ENCODE results near the gene LRP11.

Gene LRP11

GRCh38 chr6:149823013-149823412 lies 41.1 kb downstream of the LRP11 start:
- no peaks in the 10 kb centered on the region for H3K9me3 Mint-ChIP-seq
- H3K27ac Mint-ChIP-seq = no peak overlapping the region
- no peaks in the 10 kb centered on the region for H3K36me3 Mint-ChIP-seq
- no peak overlapping the region for H3K4me3 Mint-ChIP-seq
- ATAC-seq (no peak), DNase-seq (ENCODE audit: low spot score in 2 of 2) (no peak)
- H3K4me1 Mint-ChIP-seq = no peaks in the 10 kb centered on the region

- no peak overlapping the region for H3K27ac Mint-ChIP-seq
- H3K4me1 Mint-ChIP-seq = no peaks in the 10 kb centered on the region
- no peaks in the 10 kb centered on the region for H3K9me3 Mint-ChIP-seq
- DNase-seq (ENCODE audit: low spot score in 2 of 2) = no peak
- H3K36me3 Mint-ChIP-seq = no peaks in the 10 kb centered on the region
- H3K4me3 Mint-ChIP-seq = no peak overlapping the region
- no peak for ATAC-seq
Observed at GRCh38 chr6:149821492-149821891, 42.7 kb downstream of the LRP11 start.

GRCh38 chr6:149820506-149820905 lies 43.7 kb downstream of the LRP11 start:
- H3K9me3 Mint-ChIP-seq = no peaks in the 10 kb centered on the region
- no peak overlapping the region for H3K27ac Mint-ChIP-seq
- ATAC-seq = no peak
- H3K4me1 Mint-ChIP-seq = no peaks in the 10 kb centered on the region
- H3K36me3 Mint-ChIP-seq = no peaks in the 10 kb centered on the region
- DNase-seq (ENCODE audit: low spot score in 2 of 2) = no peak
- H3K4me3 Mint-ChIP-seq = no peak overlapping the region

- Mint-ChIP-seq H3K27ac (no peak overlapping the region), H3K4me1 (no peaks in the 10 kb centered on the region), H3K9me3 (no peaks in the 10 kb centered on the region), H3K36me3 (peaks cover 9% of the 10 kb centered on the region), H3K4me3 (no peak overlapping the region)
- no peak for DNase-seq (ENCODE audit: low spot score in 2 of 2)
- ATAC-seq = no peak
Observed at GRCh38 chr6:149815788-149816187, 48.4 kb downstream of the LRP11 start.

GRCh38 chr6:149813351-149813750 lies 50.8 kb downstream of the LRP11 start:
- DNase-seq (ENCODE audit: low spot score in 2 of 2) (no peak), ATAC-seq (no peak)
- Mint-ChIP-seq H3K4me3 (no peak overlapping the region), H3K27ac (no peak overlapping the region), H3K36me3 (peaks cover 24% of the 10 kb centered on the region), H3K4me1 (no peaks in the 10 kb centered on the region), H3K9me3 (no peaks in the 10 kb centered on the region)

GRCh38 chr6:149809798-149810197 lies 54.4 kb downstream of the LRP11 start:
- no peak overlapping the region for H3K4me3 Mint-ChIP-seq
- H3K4me1 Mint-ChIP-seq = peaks cover 10% of the 10 kb centered on the region
- H3K36me3 Mint-ChIP-seq = peaks cover 35% of the 10 kb centered on the region
- ATAC-seq (no peak), DNase-seq (ENCODE audit: low spot score in 2 of 2) (no peak)
- no peaks in the 10 kb centered on the region for H3K9me3 Mint-ChIP-seq
- peak overlapping the region; percentile 6 for H3K27ac Mint-ChIP-seq

GRCh38 chr6:149806127-149806526 lies 58.0 kb downstream of the LRP11 start:
- H3K4me1 Mint-ChIP-seq = peaks cover 10% of the 10 kb centered on the region
- peaks cover 59% of the 10 kb centered on the region for H3K36me3 Mint-ChIP-seq
- no peak for DNase-seq (ENCODE audit: low spot score in 2 of 2)
- H3K4me3 Mint-ChIP-seq = no peak overlapping the region
- H3K27ac Mint-ChIP-seq = peak overlapping the region; percentile 24
- H3K9me3 Mint-ChIP-seq = no peaks in the 10 kb centered on the region
- peak; percentile 70 for ATAC-seq

GRCh38 chr6:149783551-149783950 lies 80.6 kb downstream of the LRP11 start:
- Mint-ChIP-seq H3K9me3 (no peaks in the 10 kb centered on the region), H3K27ac (no peak overlapping the region), H3K4me3 (no peak overlapping the region), H3K36me3 (peaks cover 61% of the 10 kb centered on the region), H3K4me1 (no peaks in the 10 kb centered on the region)
- DNase-seq (ENCODE audit: low spot score in 2 of 2) = no peak
- no peak for ATAC-seq

GRCh38 chr6:149782337-149782736 lies 81.8 kb downstream of the LRP11 start:
- H3K36me3 Mint-ChIP-seq = peaks cover 67% of the 10 kb centered on the region
- H3K4me1 Mint-ChIP-seq = no peaks in the 10 kb centered on the region
- no peak for DNase-seq (ENCODE audit: low spot score in 2 of 2)
- H3K9me3 Mint-ChIP-seq = no peaks in the 10 kb centered on the region
- H3K4me3 Mint-ChIP-seq = no peak overlapping the region
- no peak for ATAC-seq
- H3K27ac Mint-ChIP-seq = no peak overlapping the region

- peaks cover 73% of the 10 kb centered on the region for H3K36me3 Mint-ChIP-seq
- H3K4me3 Mint-ChIP-seq = no peak overlapping the region
- ATAC-seq (no peak), DNase-seq (ENCODE audit: low spot score in 2 of 2) (no peak)
- no peaks in the 10 kb centered on the region for H3K4me1 Mint-ChIP-seq
- H3K27ac Mint-ChIP-seq = no peak overlapping the region
- no peaks in the 10 kb centered on the region for H3K9me3 Mint-ChIP-seq
Observed at GRCh38 chr6:149781715-149782114, 82.4 kb downstream of the LRP11 start.

GRCh38 chr6:149779644-149779963 lies 84.6 kb downstream of the LRP11 start:
- DNase-seq (ENCODE audit: low spot score in 2 of 2) = no peak
- no peaks in the 10 kb centered on the region for H3K9me3 Mint-ChIP-seq
- H3K27ac Mint-ChIP-seq = peak overlapping the region; percentile 52
- no peaks in the 10 kb centered on the region for H3K4me1 Mint-ChIP-seq
- H3K36me3 Mint-ChIP-seq = peaks cover 94% of the 10 kb centered on the region
- H3K4me3 Mint-ChIP-seq = no peak overlapping the region
- ATAC-seq = no peak

- no peaks in the 10 kb centered on the region for H3K9me3 Mint-ChIP-seq
- no peaks in the 10 kb centered on the region for H3K4me1 Mint-ChIP-seq
- H3K4me3 Mint-ChIP-seq = no peak overlapping the region
- H3K36me3 Mint-ChIP-seq = peaks cover 98% of the 10 kb centered on the region
- no peak overlapping the region for H3K27ac Mint-ChIP-seq
- DNase-seq (ENCODE audit: low spot score in 2 of 2) = no peak
- no peak for ATAC-seq
Observed at GRCh38 chr6:149777624-149778023, 86.5 kb downstream of the LRP11 start.

GRCh38 chr6:149771925-149772324 lies 92.2 kb downstream of the LRP11 start:
- no peak for ATAC-seq
- DNase-seq (ENCODE audit: low spot score in 2 of 2) = no peak
- peaks cover 5% of the 10 kb centered on the region for H3K4me1 Mint-ChIP-seq
- H3K9me3 Mint-ChIP-seq = no peaks in the 10 kb centered on the region
- no peak overlapping the region for H3K27ac Mint-ChIP-seq
- H3K36me3 Mint-ChIP-seq = peaks cover 91% of the 10 kb centered on the region
- H3K4me3 Mint-ChIP-seq = no peak overlapping the region

GRCh38 chr6:149771185-149771584 lies 93.0 kb downstream of the LRP11 start:
- no peak for ATAC-seq
- Mint-ChIP-seq H3K9me3 (no peaks in the 10 kb centered on the region), H3K4me3 (no peak overlapping the region), H3K36me3 (peaks cover 91% of the 10 kb centered on the region), H3K27ac (no peak overlapping the region), H3K4me1 (peaks cover 5% of the 10 kb centered on the region)
- DNase-seq (ENCODE audit: low spot score in 2 of 2) = no peak

GRCh38 chr6:149769676-149770075 lies 94.5 kb downstream of the LRP11 start:
- Mint-ChIP-seq H3K9me3 (peaks cover 4% of the 10 kb centered on the region), H3K36me3 (peaks cover 87% of the 10 kb centered on the region), H3K4me3 (no peak overlapping the region), H3K27ac (peak overlapping the region; percentile 8), H3K4me1 (peaks cover 5% of the 10 kb centered on the region)
- no peak for DNase-seq (ENCODE audit: low spot score in 2 of 2)
- ATAC-seq = no peak

Measured in stimulated activated effector memory CD8-positive, alpha-beta T cell treated with anti-CD3 and anti-CD28 coated beads, Interleukin-12 subunit alpha, Interleukin-12 subunit beta, amount 100 ng/mL, for 72 hours (primary cell).